Hematopoietic multipotent progenitor cell treated with erythropoietin and hydrocortisone succinate and interleukin-3 and kit ligand, for 4 days (in vitro differentiated cells): Measurements from ENCODE around the gene OVOL3.
A peak's percentile ranks its signal among the peaks of the same experiment; 100 is the strongest.
"Not testable (repeated sequence)": the region's sequence is repeated elsewhere in the genome, so short reads cannot be mapped to it uniquely, and the experiment has no call there.

ENCODE experiments used
- DNase-seq: peaks from one replicate; pipeline ENCODE4 v3.0.0-alpha.2; 2015

OVOL3 gene

DNA sequence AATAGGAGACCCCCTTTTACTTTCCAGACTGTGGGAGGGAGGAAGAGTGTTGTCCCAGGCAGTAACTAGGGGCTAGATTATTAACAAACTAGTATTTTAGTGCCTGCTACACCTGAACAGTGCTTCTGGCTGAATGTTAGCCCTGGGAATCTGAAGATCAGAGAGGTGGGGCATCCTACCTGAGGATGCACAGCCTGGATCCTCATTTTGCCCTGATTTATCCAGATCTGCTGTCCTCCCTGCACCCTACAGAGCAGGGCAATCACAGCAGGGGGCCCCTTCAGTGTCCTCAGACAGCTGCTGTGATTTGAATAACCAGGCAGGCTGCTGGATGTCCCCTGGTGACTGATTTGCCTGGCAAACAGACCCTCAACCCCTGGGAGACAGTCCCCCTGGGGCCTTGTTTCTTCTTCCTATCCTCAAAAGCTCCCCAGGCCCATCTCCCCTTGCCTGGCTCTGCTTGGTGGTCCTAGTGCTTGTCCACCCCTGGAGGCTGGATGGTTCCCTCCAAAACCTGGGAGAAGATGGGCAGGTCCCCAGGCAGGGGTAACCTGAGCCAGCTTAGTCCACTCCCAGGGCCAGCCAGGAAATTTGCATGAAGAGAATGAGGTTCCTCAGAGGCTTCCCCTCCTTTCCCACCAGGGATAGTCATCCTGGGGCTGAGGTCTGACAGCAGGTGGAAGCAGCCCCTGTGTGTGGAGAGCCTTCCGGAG, at the start of gene OVOL3:
OVOL3 (plus strand) TSS at position 657 of the 713 bp plus-strand sequence. CDS start 60 bp downstream, outside the sequence.
- DNase-seq = no peak

DNA sequence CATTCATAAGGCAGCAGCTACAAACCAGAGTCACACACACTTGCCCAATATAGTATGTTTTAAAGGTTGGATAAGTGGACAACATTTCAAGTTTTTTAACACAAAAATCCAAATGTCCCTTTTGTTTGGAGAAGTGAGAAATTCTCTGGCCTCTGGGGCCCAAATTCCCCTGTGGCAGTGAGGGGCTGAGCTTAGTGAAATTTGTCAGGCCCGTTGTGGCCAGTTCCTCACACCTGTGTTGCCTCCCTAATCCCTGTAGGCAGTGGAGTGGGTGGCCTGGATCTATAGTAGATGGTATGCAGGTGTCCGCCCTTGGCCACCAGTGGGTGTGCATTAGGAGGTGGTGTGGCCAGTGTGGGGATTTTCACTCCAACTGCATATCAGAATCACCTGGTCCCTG, 49.6 kb upstream of the OVOL3 start:
- no peak for DNase-seq

DNA sequence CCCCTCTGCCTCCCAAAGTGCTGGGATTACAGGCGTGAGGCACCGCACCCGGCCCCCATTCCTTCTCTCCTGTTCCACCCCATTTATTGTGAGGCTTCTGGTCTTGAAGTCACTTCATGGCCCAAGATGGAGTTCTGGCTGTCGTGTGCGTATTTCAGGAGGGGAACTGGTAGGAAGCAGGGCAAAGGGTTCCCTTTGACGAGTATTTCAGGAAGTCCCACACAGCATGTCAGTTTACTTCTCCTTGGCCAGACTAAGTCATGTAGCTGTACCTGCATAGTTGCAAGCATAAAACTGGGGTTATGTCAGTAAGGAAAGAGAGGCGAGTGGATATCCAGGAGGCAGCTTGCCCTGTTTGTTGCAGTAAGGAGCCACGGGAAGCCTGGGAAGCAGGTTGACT, 46.1 kb upstream of the OVOL3 start:
- DNase-seq = no peak

DNA sequence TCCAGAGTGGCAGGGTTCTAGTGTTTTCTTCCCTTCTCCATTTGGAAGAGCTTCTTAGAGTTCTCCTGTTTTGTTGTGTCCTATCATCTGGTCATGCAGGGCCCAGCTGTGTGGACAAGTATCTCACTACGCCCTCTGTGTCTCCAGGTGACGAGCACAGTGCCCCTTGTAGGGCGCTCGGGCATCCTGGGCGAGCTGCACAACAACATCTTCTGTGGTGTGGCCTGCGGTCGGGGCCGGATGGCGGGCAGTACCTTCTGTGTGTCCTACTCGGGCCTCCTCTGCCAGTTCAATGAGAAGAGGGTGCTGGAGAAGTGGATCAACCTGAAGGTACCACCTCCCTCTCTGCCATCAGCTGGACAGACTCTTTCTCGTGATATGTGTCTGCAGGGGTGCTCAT, 43.3 kb upstream of the OVOL3 start:
- no peak for DNase-seq

DNA sequence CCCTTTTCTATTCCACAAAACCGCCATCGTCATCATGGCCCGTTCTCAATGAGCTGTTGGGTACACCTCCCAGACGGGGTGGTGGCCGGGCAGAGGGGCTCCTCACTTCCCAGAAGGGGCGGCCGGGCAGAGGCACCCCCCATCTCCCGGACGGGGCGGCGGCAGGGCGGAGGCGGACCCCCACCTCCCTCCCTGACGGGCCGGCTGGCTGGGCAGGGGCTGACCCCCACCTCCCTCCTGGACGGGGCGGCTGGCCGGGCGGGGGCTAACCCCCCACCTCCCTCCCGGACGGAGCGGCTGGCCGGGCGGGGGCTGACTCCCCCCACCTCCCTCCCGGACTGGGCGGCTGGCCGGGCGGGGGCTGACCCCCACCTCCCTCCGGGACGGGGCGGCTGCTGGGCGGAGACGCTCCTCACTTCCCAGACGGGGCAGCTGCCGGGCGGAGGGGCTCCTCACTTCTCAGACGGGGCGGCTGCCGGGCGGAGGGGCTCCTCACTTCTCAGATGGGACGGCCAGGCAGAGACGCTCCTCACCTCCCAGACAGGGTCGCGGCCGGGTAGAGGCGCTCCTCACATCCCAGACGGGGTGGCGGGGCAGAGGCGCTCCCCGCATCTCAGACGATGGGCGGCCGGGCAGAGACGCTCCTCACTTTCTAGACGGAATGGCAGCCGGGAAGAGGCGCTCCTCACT, 42.0 kb upstream of the OVOL3 start:
- not testable (repeated sequence) for DNase-seq

DNA sequence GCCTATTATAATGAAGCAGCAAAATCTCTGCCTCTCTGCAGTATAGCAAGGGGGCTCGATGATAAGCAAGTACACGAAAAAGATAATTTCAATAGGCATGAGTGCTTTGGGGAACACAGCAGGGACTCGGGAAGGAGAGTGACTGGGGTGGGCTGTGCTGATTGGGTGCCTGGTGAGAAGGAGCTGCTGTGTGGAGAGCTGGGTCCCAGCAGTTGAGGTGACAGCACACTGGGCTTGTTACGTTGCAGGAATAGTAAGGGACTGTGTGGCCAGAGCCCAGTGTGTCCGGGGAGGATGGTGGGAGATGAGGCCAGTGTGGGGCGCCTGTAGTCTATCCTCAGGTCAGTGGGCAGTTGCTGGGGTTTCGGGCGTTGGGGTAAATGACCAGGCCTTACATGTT, 38.9 kb upstream of the OVOL3 start:
- no peak for DNase-seq

DNA sequence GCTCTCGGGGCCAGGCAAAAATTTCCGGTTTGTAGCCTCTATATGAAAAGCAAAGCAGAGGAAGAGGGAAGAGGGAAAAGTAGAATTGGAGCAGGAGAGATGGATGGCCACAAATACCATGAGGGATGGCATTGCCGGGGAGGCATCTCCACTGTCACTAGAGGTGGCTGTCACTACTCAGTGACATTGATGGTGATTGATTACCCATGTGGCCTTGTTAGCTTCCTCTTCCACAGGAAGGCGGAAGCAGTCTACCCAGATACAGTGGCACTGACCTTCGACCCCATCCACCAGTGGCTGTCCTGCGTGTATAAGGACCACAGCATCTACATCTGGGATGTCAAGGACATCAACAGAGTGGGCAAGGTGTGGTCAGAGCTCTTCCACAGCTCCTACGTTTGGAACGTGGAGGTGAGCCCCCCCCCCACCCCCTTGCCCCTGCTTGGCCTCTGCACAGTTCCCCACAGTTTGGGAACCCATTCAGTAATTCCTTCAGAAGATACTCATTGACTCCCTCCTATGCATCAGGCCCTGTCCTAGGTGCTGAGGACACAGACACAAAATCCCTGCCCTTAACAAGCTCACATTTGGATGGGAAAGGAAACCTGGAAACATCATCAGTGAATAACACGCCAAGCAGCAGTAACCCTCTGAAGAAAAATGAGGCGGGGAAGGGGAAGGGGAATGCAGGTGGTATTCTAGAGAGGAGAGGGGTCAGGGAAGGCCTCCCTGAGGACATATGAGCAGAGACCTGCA, 37.6 kb upstream of the OVOL3 start:
- DNase-seq = no peak

DNA sequence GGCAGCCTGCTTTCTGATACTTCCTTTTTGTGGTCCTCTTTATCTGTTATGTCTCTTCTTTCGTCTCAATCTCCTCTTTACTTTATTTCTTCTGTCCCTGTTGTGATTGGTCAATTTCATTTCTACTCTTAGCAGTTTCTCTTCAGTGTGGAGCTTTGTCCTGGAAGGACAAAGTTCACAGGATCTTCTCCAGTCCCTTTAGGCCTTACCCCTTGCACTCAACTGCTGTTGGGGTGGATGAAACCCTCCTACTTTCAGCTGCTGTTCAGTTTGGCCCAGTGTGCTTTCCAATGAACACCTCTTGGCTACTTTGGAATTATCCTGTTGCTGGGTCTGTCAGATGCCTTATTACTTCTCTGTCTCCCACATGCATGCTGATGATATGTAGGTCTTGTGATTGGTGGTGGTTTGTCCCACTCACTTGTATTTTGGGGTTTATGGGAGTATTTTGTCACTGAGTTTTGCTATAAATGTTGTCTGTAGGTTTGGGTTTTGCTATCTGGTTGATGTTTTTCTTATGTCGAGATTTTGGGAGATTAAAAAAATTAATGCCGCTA, 31.5 kb upstream of the OVOL3 start:
- no peak for DNase-seq

DNA sequence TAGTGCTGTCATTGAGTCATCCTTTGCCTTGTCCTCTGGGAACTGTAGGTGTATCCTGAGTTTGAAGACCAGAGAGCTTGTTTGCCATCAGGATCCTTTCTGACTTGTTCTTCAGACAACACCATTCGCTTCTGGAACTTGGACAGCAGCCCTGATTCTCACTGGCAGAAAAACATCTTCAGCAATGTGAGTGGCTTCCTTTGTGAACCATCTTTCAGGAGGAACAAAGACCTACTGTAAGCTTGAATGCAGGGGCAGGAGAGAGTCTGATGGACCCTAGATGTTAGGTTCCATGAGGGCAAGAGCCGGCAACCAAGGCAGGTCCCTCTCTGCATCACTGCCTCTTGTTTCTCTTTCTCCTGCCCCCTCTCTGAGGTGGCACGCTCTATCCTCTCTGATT, 29.6 kb upstream of the OVOL3 start:
- no peak for DNase-seq

DNA sequence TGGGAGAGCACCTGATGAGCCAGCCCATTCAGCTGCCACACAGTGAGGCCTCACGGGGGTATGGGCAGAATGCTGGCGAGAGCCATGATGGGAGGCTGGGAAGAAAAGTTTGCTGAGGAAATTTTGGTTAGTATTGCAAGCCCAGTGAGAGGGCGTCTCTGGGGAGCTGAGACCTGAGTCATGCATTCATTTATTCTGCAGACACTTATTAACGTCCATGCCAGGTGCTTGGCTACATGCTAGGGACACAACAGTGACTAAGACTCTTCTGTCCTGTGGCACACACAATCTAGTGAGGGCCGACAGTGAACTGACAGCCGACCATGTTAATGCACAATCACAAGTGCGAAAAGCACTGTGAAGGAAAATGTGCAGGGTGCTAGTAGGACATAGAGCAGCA, 29.0 kb upstream of the OVOL3 start:
- no peak for DNase-seq

DNA sequence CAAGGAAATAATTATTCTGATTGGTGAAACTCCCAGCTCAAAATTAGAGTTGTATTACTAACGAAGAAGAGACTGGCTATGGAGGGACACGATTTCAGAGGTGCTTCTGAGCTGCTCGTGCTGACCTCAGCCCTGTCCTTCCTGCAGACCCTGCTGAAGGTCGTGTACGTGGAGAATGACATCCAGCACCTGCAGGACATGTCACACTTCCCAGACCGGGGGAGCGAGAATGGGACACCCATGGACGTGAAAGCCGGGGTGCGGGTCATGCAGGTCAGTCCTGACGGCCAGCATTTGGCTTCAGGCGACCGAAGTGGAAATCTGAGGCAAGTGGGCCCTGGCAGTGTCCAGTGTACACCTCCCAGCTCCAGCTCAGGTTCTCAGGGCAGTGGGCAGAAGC, 28.0 kb upstream of the OVOL3 start:
- DNase-seq = no peak

DNA sequence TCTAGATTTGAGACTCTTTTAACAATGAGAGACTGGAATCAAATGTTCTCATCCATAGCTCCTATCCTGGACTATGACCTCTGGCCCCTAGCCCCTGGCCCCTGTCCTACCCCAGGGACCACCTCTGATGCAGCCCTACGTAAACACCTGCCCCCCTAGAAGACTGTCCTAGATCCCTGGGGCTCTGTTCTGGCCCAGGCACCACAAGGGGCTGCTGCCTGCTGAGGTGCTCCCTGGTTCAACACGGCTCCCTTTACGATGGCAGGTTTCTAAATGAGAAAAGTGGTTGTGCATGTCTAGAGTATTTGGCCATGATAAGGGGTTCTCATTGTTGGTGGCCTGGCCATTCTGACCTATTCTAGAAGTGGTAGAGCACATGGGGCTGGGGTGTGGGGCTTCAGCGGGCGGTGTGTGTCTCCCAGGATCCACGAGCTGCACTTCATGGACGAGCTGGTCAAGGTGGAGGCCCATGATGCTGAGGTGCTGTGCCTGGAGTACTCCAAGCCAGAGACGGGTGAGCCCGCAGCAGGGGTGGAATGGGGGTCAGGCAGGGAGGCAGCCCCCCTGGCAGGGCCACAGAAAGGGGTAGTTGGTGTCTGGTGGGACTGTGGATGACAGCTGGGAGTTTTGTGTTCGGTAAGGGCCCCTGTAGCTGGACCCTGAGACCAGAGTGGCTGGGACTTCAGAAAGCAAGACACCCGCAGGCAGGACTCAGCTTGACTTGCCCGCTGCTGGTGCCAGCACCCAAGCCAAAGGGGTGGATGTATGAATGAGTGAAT, 26.5 kb upstream of the OVOL3 start:
- DNase-seq = no peak

DNA sequence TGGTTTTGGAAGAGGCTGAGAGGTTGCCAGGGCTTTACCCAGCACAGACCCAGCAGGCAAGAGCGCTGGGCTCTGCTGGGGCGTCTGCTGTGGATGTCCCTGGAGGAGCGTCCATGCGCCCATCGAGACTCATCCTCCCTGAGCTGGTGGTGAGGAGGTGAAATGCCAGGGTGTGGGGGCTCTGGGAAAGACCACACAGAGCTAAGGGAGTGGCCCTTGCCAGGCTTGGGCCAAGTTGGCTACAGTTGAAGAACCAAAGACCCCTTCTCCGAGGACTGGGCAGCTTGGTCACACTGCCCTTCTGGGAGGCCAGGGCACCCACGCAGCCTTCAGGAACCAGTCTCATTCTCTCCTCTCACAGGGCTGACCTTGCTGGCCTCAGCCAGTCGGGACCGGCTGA, 24.6 kb upstream of the OVOL3 start:
- no peak for DNase-seq

DNA sequence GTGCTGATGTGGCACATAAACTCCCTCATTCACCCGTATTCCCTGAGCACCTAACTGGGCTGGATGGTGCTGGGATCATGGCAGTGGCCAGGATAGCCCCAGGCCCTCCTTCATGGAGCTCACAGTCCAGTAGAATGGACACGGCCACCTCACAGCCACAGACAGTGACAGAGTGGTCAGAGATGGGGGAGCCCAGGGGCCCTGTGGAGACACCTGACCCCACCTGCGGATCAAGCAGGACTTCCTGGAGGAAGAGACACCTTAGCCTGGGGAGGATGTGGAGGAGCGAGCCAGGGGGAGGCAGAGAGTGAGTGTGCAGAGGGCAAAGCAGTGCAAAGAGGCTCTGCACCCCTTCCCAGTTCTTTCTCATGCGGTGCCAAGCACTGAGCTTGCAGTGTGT, 21.1 kb upstream of the OVOL3 start:
- DNase-seq = no peak

DNA sequence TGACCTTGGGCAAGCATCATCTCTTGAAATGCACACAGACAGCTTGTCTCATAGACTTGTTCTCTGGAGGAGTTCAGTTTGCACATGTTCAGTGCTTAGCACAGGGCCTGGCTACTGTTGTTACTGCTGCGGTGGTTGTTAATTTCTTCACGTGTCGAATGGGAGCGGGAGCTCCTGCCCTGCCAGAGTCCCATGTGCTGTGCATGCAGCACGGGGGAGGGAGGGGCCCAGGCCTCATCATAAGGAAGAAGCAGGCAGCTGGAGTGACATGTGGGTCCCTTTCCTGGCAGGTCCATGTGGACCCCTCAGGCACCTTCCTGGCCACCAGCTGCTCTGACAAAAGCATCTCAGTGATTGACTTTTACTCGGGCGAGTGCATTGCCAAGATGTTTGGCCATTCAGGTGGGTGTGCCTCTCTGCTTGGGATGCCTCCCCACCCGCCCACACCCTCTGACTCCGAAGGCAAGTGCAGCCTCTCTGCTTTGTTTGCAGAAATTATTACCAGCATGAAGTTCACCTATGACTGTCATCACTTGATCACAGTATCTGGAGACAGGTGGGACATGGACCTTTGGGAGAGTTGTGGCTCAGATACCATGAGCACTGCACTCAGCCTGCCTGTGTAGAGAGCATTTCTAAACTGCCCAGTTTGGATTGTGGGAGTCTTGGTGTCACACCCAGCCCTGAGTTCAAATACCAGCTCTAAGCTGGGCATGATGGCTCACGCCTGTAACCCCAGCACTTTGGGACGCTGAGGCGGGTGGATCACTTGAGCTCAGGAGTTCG, 19.8 kb upstream of the OVOL3 start:
- no peak for DNase-seq

DNA sequence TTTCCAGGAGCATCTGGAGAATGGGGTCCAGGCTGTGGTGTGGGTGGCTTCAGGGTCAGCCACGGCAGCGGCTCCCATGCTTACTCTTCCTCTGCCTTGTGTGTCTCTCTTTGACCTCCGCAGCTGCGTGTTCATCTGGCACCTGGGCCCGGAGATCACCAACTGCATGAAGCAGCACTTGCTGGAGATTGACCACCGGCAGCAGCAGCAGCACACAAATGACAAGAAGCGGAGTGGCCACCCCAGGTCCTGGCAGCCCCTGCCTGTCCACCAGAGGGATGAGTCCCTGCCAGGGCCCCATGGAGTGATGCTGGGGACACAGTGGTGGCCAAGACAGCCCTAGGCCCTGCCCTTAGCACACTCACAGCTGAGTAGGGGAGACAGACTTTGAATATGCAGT, 18.4 kb upstream of the OVOL3 start:
- DNase-seq = no peak

DNA sequence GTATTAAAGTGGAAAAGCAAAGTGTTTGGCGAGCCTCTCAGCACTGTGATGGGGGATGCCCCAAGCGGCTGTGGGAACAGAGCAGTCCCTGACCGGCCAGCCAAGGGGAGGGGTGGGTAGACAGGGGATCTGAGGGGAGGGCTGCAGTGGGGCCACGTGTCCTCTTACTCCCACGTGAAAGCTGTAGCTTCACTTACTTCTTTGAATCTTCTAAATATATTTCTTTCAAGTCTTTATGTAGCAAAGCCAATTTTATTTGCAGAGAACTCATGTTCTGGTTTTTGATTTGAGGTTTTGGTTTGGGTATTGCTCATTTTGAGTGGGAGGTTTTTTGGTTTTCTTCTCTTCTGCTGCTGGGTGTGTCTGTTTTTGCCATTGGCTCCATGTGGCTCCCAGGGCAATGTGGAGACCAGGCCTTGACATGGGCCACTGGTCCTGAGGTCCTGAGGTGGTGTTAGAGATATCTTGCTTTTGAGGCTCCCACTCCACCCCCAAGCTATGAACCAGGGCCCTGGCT, 17.7 kb upstream of the OVOL3 start:
- no peak for DNase-seq

DNA sequence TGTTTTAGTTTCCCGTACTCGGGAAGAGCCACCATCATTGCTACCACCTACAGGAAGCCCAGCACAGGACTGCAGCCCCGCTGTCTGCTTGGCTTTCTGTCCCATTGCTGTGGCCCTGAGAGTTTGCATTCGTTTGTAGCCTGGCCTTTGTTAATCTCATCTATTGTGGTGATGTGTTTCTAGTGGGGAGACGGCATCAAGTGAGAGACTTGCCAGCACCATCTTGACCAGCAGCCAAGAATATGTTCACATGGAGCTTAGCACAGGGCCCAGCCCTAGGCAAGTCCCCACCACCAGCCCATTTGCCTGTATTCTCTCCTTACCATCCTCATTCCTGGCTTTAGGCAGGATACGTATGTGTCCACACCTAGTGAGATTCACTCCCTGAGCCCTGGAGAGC, 17.3 kb upstream of the OVOL3 start:
- DNase-seq = no peak

DNA sequence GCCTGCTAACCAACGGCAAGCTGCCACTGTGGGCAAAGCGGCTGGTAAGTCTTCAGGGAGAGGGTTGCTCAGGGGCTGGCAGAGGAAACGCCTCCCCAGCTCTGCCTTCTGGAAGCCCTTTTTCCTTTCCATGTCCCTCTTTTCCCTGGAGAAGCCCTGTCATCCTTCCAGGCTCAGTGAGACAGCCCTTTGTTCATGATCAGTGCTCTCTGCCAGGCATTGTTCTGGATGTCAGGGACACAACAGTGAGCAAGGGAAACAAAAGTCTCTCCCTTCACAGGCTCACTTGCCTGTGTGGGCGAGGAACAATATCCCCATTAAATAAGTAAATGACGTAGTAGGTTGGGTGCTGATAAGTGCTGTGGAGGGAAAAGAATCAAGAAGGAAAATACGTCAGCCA, 13.9 kb upstream of the OVOL3 start:
- no peak for DNase-seq

DNA sequence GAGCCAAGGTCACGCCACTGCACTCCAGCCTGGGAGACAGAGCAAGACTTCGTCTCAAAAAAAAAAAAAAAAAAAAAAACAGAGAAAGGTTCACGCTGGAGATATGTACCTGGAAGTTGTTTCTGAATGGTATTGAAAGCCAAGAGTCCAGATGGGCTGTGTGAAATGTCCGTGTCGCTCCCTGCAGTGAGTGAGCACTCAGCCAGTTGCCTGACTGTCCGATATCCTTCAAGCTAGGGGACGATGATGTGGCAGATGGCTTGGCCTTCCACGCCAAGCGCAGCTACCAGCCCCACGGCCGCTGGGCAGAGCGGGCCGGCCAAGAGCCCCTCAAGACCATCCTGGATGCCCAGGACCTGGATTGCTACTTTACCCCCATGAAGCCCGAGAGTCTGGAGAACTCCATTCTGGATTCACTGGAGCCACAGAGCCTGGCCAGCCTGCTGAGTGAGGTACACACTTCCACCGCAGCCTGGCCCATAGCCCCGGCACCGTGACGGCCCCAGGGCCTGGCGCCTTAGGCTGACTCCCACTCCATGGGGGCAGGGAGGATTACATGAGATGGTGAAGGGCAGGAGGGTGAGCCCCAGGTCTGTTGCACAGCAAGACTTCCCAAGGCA, 11.7 kb upstream of the OVOL3 start:
- no peak for DNase-seq

DNA sequence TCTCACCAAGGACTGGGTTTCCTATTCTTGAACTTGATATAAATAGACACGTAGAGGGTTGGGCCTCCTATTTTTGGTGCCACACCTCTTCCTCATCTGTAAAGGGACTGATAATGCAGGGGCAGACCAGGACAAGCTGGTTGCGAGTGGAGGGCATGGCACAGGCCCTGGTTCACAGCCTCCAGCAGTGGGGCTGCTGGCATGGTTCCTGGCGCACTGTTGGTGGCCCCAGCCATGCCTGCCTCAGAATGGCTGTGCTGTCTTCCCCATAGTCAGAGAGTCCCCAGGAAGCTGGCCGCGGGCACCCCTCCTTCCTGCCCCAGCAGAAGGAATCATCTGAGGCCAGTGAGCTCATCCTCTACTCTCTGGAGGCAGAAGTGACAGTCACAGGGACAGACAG, 10.5 kb upstream of the OVOL3 start:
- DNase-seq = peak; percentile 78
